IPS-18c (cell line): ENCODE data around the gene DCAF11.

ENCODE experiments used
- H3K4me3 ChIP-seq: 2 replicates; pipeline ENCODE4 v1.7.0; 2013; ENCODE audit warnings: low read depth, mild to moderate bottlenecking, low read length, moderate library complexity; ENCODE audit not compliant: insufficient read depth
- H3K9me3 ChIP-seq: one replicate; pipeline ENCODE4 v1.6.1; 2013; ENCODE audit warnings: mild to moderate bottlenecking, low read length, moderate library complexity; ENCODE audit not compliant: control insufficient read depth, insufficient read depth

Gene DCAF11

DNA sequence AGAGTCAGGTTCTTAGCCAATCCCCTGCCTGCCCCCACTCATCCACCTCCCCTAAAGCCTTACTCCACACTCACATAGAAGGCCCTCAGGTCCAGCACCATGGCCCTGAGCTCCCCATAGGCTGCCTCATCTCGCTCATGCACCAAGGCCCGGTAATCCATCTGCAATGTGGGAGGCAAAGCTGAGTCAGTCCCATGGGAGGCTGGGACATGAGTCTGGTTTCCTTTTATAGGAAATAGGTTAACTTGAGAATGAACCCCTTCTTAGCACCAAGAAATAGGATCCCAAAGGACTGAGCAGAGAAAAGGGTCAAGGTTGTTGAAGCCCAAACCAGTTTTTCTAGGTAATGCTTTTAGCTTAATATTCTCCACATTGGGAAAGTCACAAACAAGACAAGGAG lies 28.9 kb downstream of the DCAF11 start:
- Histone ChIP-seq H3K9me3 (no peaks in the 10 kb centered on the region), H3K4me3 (no peak overlapping the region)

DNA sequence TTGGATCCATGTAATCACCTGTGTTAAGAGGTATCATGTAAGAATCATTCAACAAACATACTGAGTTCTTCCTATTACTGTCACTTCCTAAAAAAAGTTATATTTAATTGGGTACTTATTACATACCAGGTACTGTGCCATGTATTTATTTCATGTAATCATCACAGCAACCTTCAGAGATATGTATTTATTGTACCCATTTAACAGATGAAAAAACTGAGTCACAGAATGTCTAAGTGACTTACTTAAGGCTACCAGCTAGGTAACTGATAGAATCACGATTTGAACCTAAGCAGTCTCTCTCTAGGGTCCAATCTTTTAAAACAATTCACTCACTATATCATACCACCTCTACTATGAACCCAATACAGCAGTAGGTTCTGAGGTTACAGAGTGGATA lies 29.9 kb downstream of the DCAF11 start:
- no peak overlapping the region for H3K4me3 ChIP-seq
- H3K9me3 ChIP-seq: no peaks in the 10 kb centered on the region

DNA sequence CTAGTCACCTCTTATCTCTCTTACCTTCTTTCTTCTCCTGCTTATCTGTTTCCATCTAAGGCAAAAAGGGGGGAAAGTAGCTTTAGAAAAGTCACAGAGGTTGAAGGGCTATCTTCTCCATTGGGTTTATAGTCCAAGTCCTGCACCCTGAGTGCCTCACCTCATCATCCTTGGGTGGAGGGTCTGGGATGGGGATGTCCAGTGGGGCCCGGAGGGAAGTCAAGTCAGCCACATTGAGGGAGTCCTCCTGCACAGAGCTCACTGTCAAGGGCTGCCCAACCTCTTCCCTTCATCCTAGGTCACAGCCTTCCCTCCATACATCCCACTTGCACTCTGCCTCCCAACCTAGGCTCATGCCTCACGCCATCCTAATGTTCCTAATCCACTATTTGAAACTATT lies 30.6 kb downstream of the DCAF11 start:
- Histone ChIP-seq H3K4me3 (peak overlapping the region; percentile 66; the same call in 1 of the 2 replicates), H3K9me3 (no peaks in the 10 kb centered on the region)

DNA sequence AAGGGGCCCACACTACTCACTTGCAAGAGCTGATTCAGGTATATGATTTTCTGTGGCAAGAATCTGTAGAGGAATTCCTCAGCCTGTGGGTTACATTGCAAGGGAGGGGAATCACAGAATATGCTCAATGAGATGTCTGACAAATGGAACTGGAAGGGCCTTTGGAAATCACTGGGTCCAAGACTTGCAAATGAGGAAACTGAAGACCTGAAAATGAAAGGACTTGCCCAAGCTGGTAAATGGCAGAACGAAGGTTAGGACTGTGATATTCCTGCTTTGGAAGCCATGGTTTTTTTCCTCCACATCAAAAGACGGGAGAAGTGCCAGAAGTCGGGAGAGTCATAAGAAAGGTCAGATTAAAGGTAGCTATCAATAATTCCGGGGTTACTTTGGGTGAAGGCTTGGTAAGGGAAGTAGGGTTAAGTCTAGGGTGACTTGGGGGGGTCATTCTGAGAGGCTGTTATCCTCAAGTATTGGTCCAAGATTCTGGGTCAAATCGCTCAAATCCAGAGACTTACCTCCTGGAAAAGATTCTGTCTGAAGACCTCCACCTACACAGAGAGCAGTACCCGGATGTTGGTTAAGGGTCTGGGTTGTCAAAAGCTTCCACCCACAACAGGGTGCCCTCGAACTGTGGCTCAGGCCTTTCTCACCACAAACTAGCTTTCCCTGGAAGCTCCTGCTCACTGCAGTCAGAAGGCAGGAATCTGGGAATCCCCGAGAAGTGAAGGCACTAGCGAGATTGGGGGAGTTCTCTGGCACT lies 31.3 kb downstream of the DCAF11 start:
- Histone ChIP-seq H3K9me3 (no peaks in the 10 kb centered on the region), H3K4me3 (peak overlapping the region; percentile 66)

DNA sequence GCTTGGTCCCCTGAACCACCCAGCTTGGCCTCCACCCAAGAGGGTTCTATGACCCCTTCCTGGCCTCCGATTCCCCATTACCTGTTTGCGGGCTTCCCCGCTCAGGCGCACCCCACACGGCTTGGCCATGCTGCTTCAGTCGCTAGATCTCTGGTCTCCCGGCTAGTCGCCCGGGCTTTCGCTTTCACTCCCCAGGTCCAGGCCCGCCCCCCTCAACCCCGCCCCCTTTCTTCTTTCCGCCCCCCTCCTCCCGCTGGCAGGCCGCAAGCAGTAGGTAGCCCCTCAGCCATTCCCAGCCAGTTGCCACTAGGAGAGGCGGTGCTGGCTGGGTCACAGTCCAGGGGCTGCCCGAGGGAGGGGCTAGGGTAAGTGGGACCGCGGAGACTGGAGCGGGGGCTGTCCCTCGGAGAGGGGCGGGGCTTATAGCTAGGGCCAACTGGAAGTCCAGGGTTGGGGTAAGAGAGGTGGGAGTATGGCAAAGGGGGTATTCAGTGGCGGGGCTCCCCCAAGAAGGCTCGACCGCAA lies 31.9 kb downstream of the DCAF11 start, which contains the start of gene PSME2:
PSME2 (minus strand) TSS at position 158 of the 525 bp plus-strand sequence; CDS start at position 129, 29 bp downstream.
- H3K4me3 ChIP-seq: peak within 1 kb of the TSS; percentile 94
- no peaks in the 10 kb centered on the region for H3K9me3 ChIP-seq

DNA sequence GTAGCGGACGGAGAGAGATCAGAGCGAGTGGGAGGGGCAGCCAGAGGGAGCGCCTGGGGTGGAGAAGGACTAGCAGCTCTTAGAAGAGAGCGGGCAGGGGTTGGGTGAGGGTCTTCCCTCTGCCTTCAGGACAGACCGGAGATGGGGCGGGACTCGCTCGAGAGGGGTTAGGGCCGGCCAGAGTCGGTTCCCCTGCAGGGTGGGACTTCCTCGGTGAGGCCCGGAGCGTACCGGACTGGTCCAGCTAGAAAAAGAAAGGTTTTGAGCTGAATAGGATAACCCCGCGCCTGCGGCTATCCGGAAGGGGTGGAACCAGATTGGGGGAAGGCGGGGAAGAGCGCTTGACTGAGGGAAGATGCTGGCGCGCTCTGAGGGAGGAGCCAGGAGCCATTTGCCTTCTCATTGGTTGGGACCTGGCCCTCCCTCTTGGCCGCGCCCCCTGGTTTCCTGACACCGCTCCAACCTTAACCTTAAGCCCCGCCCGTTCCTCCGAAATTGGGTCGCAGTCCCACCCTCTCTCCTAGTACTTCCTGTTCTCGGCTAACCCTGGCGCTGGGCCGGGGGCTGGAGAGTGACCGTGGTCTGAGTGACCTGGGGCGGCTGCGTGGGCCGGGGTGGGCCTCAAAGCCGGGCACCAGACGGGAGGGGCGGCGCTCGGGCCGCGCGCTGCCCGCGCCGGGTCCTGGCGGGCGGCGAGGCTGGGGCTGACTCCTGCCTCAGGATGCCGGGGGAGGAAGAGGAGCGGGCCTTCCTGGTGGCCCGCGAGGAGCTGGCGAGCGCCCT lies 32.6 kb downstream of the DCAF11 start, which contains the start of gene RNF31:
RNF31 (plus strand) TSS at position 521 of the 783 bp plus-strand sequence; CDS start at position 722, 201 bp downstream.
- H3K9me3 ChIP-seq: no peaks in the 10 kb centered on the region

DNA sequence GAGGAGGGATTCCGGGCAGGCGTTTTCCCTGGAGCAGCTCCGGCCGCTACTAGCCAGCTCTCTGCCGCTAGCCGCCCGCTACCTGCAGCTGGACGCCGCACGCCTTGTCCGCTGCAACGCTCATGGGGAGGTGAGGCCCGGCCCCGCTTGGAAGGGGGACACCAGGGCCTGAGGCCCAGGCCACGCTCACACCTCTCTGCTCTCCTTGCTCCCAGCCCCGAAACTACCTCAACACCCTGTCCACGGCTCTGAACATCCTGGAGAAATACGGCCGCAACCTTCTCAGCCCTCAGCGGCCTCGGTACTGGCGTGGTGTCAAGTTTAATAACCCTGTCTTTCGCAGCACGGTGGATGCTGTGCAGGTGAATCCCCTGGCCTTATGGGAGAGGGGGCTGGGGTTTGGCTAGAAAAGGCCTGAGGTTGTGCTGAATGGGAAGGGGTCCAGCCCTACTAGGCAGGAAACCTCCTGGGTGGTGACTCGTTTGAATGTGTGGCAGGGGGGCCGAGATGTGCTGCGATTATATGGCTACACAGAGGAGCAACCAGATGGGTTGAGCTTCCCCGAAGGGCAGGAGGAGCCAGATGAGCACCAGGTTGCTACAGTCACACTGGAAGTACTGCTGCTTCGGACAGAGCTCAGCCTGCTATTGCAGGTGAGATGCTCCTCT lies 33.3 kb downstream of the DCAF11 start:
- Histone ChIP-seq H3K4me3 (peak overlapping the region; percentile 94), H3K9me3 (no peaks in the 10 kb centered on the region)

More for the DNA sequence above, 32.6 kb downstream of the DCAF11 start, which contains the start of gene RNF31:
- H3K4me3 ChIP-seq: peak within 1 kb of the TSS; percentile 94

DNA sequence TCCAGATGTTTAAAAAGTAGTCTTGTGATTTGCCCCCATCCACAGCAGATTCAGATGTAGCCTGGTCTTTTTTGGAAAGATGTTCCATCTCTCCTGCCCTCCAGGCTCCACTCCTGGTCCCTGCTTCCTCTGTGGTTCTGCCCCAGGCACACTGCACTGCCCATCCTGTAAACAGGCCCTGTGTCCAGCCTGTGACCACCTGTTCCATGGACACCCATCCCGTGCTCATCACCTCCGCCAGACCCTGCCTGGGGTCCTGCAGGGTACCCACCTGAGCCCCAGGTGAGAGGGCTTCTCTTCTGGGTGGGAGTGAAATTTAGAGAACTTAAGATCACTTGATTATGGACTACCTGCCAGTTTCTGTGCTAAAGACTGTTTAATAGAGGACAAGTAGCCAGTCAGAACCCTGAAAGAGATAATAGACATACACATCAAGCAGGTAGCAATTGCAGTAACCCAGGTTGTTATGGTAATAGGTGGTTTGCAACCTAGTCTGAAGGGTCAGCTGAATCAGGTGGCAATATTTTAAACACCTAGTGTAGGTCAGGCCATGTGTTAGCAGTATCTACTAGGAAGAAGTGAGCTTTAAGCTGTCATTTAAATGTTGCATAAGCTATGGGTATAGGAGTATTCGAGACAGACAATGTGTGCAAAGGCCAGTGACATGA lies 34.9 kb downstream of the DCAF11 start:
- H3K4me3 ChIP-seq: no peak overlapping the region
- no peaks in the 10 kb centered on the region for H3K9me3 ChIP-seq

DNA sequence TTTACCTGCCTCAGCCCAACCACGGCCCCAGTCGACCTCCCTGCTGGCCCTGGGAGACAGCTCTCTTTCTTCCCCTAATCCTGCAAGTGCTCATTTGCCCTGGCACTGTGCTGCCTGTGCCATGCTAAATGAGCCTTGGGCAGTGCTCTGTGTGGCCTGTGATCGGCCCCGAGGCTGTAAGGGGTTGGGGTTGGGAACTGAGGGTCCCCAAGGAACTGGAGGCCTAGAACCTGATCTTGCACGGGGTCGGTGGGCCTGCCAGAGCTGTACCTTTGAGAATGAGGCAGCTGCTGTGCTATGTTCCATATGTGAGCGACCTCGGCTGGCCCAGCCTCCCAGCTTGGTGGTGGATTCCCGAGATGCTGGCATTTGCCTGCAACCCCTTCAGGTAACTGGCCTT lies 35.5 kb downstream of the DCAF11 start:
- H3K4me3 ChIP-seq: no peak overlapping the region
- H3K9me3 ChIP-seq: no peaks in the 10 kb centered on the region

DNA sequence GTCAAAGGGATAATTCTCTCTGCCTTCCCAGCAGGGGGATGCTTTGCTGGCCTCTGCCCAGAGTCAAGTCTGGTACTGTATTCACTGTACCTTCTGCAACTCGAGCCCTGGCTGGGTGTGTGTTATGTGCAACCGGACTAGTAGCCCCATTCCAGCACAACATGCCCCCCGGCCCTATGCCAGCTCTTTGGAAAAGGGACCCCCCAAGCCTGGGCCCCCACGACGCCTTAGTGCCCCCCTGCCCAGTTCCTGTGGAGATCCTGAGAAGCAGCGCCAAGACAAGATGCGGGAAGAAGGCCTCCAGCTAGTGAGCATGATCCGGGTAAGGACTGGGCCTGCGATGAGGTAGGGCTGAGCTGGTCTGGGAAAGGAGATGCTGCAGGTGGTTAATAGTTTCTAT lies 36.0 kb downstream of the DCAF11 start:
- no peak overlapping the region for H3K4me3 ChIP-seq
- H3K9me3 ChIP-seq: no peaks in the 10 kb centered on the region

DNA sequence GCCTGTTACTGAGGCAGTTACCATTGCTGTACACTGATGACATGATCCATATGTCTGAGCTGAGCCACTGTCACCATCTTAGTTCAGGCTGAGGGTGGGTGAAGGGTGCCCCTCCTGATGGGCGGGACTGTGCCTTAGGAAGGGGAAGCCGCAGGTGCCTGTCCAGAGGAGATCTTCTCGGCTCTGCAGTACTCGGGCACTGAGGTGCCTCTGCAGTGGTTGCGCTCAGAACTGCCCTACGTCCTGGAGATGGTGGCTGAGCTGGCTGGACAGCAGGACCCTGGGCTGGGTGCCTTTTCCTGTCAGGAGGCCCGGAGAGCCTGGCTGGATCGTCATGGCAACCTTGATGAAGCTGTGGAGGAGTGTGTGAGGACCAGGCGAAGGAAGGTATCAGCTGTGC lies 36.4 kb downstream of the DCAF11 start:
- no peaks in the 10 kb centered on the region for H3K9me3 ChIP-seq
- H3K4me3 ChIP-seq: no peak overlapping the region

DNA sequence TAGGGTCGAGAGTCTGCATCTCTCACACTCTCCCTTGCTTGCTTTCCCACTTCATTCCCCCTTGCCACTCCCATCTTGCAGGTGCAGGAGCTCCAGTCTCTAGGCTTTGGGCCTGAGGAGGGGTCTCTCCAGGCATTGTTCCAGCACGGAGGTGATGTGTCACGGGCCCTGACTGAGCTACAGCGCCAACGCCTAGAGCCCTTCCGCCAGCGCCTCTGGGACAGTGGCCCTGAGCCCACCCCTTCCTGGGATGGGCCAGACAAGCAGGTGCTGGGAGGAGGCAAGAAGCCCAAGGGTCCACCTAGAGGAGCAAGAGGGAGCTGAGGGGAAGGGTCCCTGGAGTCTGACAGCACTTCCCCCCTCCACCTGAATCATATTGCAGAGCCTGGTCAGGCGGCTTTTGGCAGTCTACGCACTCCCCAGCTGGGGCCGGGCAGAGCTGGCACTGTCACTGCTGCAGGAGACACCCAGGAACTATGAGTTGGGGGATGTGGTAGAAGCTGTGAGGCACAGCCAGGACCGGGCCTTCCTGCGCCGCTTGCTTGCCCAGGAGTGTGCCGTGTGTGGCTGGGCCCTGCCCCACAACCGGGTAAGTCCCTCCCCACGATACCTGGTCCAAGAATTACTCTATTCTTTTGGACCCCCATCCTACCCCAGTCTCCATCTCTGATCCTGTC lies 37.0 kb downstream of the DCAF11 start:
- H3K4me3 ChIP-seq: no peak overlapping the region
- H3K9me3 ChIP-seq: no peaks in the 10 kb centered on the region

DNA sequence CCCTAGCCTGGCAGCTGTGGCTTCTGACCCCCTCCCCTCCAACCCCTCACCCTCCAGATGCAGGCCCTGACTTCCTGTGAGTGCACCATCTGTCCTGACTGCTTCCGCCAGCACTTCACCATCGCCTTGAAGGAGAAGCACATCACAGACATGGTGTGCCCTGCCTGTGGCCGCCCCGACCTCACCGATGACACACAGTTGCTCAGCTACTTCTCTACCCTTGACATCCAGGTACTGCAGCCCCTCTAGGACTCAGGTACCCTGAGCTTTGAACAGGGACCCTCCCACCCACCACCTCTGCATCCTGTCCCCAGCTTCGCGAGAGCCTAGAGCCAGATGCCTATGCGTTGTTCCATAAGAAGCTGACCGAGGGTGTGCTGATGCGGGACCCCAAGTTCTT lies 40.5 kb downstream of the DCAF11 start:
- no peak overlapping the region for H3K4me3 ChIP-seq
- no peaks in the 10 kb centered on the region for H3K9me3 ChIP-seq

DNA sequence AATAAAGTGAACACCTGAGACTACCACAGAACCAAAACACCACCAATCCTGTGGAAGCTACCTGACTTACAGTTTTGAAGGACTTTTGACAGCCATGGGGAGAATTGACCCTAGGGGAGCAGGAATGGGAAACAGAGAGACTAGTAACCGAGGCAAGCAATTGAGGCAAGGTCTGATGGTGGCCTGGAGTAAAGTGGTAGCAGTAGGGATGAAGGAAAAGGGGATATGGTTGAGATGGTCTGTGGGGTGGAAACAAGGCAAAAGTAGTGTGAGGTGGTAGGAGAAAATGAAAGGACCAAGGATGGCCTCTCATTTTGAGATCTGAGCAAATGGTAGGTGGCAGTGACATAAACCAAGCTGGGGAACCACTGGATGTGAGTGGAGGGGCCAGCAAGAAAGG lies 42.3 kb downstream of the DCAF11 start:
- Histone ChIP-seq H3K9me3 (no peaks in the 10 kb centered on the region), H3K4me3 (no peak overlapping the region)

DNA sequence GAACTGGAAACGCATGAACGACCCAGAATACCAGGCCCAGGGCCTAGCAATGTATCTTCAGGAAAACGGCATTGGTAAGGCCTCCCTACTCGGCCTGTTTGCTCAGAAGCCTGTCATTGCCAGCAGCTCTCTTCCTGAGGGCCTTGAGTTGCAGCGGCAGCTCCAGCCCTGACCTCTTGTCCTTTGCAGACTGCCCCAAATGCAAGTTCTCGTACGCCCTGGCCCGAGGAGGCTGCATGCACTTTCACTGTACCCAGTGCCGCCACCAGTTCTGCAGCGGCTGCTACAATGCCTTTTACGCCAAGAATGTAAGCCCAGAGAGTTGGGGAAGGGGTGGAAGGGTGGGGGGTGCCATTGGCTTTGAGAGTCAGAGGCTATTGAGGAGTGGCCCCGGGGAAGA lies 42.8 kb downstream of the DCAF11 start:
- Histone ChIP-seq H3K4me3 (no peak overlapping the region; the same call in 1 of the 2 replicates), H3K9me3 (no peaks in the 10 kb centered on the region)

DNA sequence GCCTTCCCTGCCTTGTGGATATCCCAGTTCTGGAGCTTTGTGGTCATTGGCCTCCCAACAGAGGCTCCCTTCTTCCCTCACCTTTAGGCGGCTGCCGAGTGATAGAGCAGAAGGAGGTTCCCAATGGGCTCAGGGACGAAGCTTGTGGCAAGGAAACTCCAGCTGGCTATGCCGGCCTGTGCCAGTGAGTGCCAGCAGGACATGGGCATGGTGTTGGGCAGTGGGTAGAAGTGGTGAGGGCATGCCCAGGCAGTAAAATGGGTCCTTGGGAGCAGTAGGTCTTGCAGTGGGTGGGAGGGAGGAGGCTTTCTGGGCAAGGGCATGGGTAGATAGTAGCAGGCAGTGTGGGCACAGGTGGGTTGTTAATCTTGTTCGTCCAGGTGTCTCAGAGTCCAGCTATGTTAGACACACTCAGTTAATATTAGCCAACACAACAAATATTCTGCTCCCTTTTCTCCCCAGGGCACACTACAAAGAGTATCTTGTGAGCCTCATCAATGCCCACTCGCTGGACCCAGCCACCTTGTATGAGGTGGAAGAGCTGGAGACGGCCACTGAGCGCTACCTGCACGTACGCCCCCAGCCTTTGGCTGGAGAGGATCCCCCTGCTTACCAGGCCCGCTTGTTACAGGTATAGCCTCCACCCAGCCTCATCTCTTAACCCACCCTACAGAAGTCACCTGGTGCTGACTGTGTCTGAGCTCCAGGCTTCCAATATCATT lies 45.4 kb downstream of the DCAF11 start:
- H3K4me3 ChIP-seq: no peak overlapping the region
- H3K9me3 ChIP-seq: no peaks in the 10 kb centered on the region
